NOMO-1 (cell line): ENCODE results near the gene CLIC1.
A peak's percentile ranks its signal among the peaks of the same experiment; 100 is the strongest.

Experiments
- DNase-seq, 2 experiments: peaks; one replicate each; lab custom pipeline; 2025; ENCODE audit not compliant: unreplicated experiment in 2 of 2; lab: John Stamatoyannopoulos, UW

CLIC1 gene

GRCh38 chr6:31707701-31708100 lies 28.6 kb downstream of the CLIC1 start:
- DNase-seq: no peak

- DNase-seq: no peak
Observed at GRCh38 chr6:31706599-31706998, 29.7 kb downstream of the CLIC1 start, which contains the start of gene LY6G6F. LY6G6F (plus strand) TSS chr6:31706866; CDS start chr6:31706907, 41 bp downstream.

GRCh38 chr6:31705931-31706330 lies 30.4 kb downstream of the CLIC1 start:
- DNase-seq: no peak

GRCh38 chr6:31702819-31703716 lies 33.3 kb downstream of the CLIC1 start, which contains the start of gene ABHD16A:
ABHD16A (minus strand) TSS chr6:31703324; CDS start chr6:31703281, 43 bp downstream.
- DNase-seq: peak; percentile 96 to 97

- no peak for DNase-seq
Observed at GRCh38 chr6:31702405-31702818, 33.9 kb downstream of the CLIC1 start.

- DNase-seq: no peak
Observed at GRCh38 chr6:31701666-31702404, 34.5 kb downstream of the CLIC1 start.

- DNase-seq: no peak
Observed at GRCh38 chr6:31700740-31701401, 35.5 kb downstream of the CLIC1 start.

- no peak for DNase-seq
Observed at GRCh38 chr6:31697555-31697954, 38.8 kb downstream of the CLIC1 start.

- no peak for DNase-seq
Observed at GRCh38 chr6:31693535-31693934, 42.8 kb downstream of the CLIC1 start.

GRCh38 chr6:31692886-31693285 lies 43.4 kb downstream of the CLIC1 start:
- DNase-seq: no peak

GRCh38 chr6:31692353-31692752 lies 44.0 kb downstream of the CLIC1 start:
- DNase-seq: no peak

- DNase-seq: no peak
Observed at GRCh38 chr6:31691564-31692108, 44.7 kb downstream of the CLIC1 start.

- DNase-seq: no peak
Observed at GRCh38 chr6:31691078-31691463, 45.3 kb downstream of the CLIC1 start.

- no peak for DNase-seq
Observed at GRCh38 chr6:31690231-31691077, 45.9 kb downstream of the CLIC1 start.

GRCh38 chr6:31689249-31690110 lies 46.9 kb downstream of the CLIC1 start:
- DNase-seq: no peak

GRCh38 chr6:31687860-31688693 lies 48.3 kb downstream of the CLIC1 start:
- DNase-seq: no peak

GRCh38 chr6:31687321-31687720 lies 49.0 kb downstream of the CLIC1 start:
- no peak for DNase-seq

- DNase-seq: no peak
Observed at GRCh38 chr6:31686483-31686882, 49.8 kb downstream of the CLIC1 start.
